ENCODE data around the gene ANKMY1. TPM values are rescaled to one million over a fixed set of nuclear protein-coding genes. Genes with fewer than 3 reads are reported as not detected.

ANKMY1 gene
- total RNA-seq, 4 donors from 2014 or later = 7.0 to 12.0 (median 8.9) TPM

DNA sequence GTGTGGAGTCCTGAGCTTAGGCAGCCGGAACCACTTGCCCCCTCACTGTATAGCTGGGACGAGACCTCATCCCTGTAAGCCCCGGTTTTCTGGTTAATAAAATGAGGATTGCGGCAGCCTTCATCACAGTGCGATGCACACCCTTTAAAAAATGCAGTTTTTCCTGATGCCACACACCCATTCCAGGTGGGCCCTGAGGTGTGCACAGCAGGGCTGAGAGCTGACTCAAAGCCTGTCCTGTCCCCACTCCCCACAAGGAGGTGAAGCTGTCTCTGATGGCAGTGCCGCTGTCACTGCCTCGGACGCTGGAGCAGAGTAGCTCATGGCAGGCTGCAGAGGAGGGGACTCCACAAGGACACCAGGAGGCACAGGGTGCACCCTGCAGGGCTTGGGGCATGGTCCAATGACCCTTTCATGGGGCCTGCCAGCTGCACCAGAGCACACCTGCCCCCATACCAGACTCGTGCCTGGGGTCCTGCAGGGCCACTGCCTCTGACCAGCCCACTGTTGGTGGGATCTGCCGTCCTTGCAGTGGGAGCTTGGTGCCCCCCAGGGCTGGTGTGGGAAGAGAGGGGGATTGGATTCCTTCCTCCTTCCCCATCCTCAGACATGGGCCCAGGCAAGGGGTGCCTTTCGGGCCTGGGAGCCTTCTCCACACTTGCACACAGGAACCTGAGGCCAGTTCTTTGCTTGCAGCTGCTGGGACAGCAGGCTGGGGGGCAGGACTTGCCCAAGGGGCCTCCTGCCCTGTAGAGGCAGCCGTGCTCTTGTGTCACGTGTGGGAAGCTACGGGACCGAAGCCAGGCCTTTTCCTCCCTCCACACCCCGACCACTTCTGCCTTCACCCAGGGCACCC lies 99.5 kb downstream of the ANKMY1 start:
- Histone ChIP-seq H3K27ac (no peak overlapping the region), H3K4me1 (peaks cover 0 to 35% (median 17%) of the 10 kb centered on the region in 3 donors), H3K36me3 (peaks cover 0 to 43% of the 10 kb centered on the region in 2 donors), H3K27me3 (peaks cover 13% of the 10 kb centered on the region), H3K9me3 (no peaks in the 10 kb centered on the region), H3K4me3 (no peak overlapping the region)
- 70 to 90% methylated on average over 2 to 4 of the region's 16 CpGs for WGBS, 2 donors (ENCODE audit: low coverage in 1 of 2)
- no peak for TF ChIP-seq EP300 (IDR thresholded peaks at IDR 0.05)
- TF ChIP-seq, protein P1, sequence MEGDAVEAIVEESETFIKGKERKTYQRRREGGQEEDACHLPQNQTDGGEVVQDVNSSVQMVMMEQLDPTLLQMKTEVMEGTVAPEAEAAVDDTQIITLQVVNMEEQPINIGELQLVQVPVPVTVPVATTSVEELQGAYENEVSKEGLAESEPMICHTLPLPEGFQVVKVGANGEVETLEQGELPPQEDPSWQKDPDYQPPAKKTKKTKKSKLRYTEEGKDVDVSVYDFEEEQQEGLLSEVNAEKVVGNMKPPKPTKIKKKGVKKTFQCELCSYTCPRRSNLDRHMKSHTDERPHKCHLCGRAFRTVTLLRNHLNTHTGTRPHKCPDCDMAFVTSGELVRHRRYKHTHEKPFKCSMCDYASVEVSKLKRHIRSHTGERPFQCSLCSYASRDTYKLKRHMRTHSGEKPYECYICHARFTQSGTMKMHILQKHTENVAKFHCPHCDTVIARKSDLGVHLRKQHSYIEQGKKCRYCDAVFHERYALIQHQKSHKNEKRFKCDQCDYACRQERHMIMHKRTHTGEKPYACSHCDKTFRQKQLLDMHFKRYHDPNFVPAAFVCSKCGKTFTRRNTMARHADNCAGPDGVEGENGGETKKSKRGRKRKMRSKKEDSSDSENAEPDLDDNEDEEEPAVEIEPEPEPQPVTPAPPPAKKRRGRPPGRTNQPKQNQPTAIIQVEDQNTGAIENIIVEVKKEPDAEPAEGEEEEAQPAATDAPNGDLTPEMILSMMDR (IDR thresholded peaks at IDR 0.05) = no peak
- no peak for TF ChIP-seq POLR2AphosphoS5 (IDR thresholded peaks at IDR 0.05)
- TF ChIP-seq POLR2A (IDR thresholded peaks at IDR 0.05) = no peak
- ATAC-seq = no peak

DNA sequence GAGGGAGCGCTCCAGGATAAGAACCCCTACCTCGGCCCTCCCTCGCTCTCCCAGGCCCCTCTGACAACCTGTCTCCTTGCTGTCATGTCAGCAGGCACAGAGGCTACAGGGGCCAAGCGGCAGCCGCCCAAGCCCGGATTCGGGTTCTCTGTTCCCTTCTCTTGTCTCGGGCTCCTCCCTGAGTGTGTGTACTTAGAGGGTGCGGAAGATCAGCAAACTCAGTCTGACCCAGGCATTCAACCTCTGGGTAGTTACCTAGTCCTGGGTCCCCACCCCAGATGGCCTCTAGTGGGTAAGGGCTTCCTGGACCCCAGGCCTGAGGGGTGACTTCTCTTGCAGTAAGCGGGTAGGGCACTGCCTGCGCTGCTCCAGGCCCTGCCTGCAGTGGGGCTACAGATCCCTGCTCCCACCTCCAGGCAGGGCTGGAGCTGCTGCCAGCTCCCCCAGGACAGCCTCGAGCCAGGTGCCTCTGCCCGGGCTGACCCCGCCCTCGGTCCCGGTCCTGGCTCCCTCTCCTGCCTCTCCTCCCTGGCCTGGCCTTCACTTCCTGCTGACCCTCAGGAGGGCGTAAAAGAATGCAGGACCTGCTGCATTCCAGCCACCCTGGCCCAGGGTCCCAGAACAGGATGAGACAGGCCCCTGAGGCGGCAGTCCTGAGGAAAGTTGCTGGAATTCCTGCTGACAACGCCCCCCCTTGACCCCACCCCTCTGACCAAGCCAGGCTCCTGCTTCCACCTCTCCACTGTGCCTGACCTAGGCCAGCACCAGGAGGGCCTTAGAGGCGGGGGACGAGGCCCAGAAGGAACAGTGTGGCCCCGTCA lies 100.4 kb downstream of the ANKMY1 start:
- peaks cover 0 to 39% (median 17%) of the 10 kb centered on the region in 3 donors for H3K4me1 ChIP-seq

DNA sequence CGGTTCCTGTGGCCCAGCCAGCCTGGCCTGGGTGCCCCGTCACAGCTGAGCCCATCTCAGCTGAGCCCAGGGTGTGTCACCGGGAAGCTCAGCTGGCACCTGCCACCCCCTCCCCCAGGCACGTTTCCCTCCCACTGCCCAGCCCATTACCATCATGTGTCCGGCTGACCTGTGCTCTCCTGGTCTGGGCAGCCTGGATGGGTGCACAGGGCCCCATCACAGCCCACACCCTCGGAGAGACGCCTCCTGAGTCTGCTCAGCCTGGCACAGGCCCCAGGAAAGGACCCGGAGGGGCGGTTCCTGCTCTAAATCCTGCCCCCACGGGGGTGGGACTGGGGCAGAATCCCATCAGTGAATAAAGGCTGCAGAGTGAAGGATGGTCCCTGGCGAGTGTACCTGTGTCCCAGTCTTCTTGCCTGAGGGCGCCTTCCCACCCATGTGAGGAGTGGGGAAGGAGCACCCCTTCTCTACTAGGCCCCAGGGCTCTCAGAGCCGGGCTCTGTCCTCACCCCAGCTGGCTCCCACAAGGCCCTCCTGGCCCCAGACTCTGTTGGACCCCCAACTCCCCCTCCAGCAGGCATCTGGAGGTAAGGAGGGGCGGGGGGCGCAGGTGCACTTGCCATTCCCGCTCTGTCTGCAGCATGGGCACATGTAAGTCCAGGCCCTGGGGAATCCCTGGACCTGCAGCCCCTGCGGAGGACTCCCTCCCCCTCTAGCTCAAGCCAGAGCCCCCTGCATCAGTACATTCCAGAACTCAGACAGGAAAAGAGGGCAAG lies 101.2 kb downstream of the ANKMY1 start:
- Histone ChIP-seq H3K27ac (peak overlapping the region in 2 of 4 donors; percentile 17 to 26), H3K36me3 (peaks cover 0 to 26% of the 10 kb centered on the region in 2 donors), H3K9me3 (no peaks in the 10 kb centered on the region), H3K27me3 (peaks cover 17% of the 10 kb centered on the region), H3K4me1 (peaks cover 0 to 47% (median 24%) of the 10 kb centered on the region in 3 donors), H3K4me3 (no peak overlapping the region)
- ATAC-seq = no peak
- TF ChIP-seq, protein P1 (IDR thresholded peaks at IDR 0.05) = no peak
- TF ChIP-seq POLR2AphosphoS5 (IDR thresholded peaks at IDR 0.05) = no peak
- TF ChIP-seq EP300 (IDR thresholded peaks at IDR 0.05) = no peak
- no peak for TF ChIP-seq POLR2A (IDR thresholded peaks at IDR 0.05)
- 60% methylated on average over 1 of the region's 17 CpGs; no CpG with 5 or more reads in 1 of the 2 donors for WGBS, 2 donors (ENCODE audit: low coverage in 1 of 2)

More for the DNA sequence above, 100.4 kb downstream of the ANKMY1 start:
- Histone ChIP-seq H3K9me3 (no peaks in the 10 kb centered on the region), H3K27me3 (peaks cover 13% of the 10 kb centered on the region), H3K36me3 (peaks cover 0 to 34% of the 10 kb centered on the region in 2 donors), H3K27ac (no peak overlapping the region), H3K4me3 (no peak overlapping the region)
- no CpG with 5 or more reads among the region's 22 CpGs for WGBS, 2 donors (ENCODE audit: low coverage in 1 of 2)
- TF ChIP-seq, protein P1 (IDR thresholded peaks at IDR 0.05) = no peak
- TF ChIP-seq POLR2A (IDR thresholded peaks at IDR 0.05) (no peak), POLR2AphosphoS5 (IDR thresholded peaks at IDR 0.05) (no peak), EP300 (IDR thresholded peaks at IDR 0.05) (no peak)
- ATAC-seq = no peak

DNA sequence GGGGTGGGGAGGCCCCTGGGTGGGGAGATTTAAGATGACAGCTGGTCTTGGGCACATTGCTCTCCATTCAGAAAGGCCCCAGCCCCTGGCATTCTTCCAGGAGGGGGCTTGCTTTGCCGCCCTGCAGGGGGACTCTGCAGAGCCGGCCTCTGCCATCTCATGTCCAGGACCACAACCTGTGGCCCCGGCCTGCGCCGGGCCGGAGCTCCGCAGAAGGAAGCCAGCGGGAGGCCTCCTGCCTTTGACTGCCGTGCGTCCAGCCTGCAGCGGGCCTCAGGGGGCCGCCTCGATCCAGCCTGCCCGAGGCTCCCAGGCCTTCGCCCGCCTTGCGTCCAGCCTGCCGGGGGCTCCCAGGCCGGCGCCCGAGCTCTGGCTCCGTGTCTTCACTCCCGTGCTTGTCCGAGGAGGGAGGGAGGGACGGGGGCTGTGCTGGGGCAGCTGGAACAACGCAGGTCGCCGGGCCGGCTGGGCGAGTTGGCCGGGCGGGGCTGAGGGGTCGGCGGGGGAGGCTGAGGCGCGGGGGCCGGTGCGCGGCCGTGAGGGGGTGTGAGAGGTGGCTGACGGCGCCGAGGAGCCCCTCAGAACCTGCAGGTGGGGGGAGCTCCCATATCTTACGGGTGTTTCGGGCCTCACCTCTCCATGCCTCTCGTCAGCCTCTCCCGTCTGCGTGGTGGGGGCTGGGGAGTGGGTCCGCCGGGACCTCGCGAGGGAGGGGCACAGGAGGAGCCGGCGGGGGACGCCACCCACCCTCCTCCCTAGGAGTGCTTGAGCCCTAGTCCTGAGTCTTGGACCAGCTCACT lies 101.9 kb downstream of the ANKMY1 start:
- TF ChIP-seq, protein P1 (IDR thresholded peaks at IDR 0.05) = no peak
- TF ChIP-seq EP300 (IDR thresholded peaks at IDR 0.05) = no peak
- Histone ChIP-seq H3K27ac (peak overlapping the region in 2 of 4 donors; percentile 17 to 26), H3K4me3 (peak overlapping the region in 1 of 2 donors; percentile 28), H3K27me3 (peaks cover 17% of the 10 kb centered on the region), H3K4me1 (peaks cover 0 to 55% (median 26%) of the 10 kb centered on the region in 3 donors), H3K9me3 (no peaks in the 10 kb centered on the region), H3K36me3 (peaks cover 0 to 19% of the 10 kb centered on the region in 2 donors)
- WGBS, 2 donors (ENCODE audit: low coverage in 1 of 2) = no CpG with 5 or more reads among the region's 55 CpGs
- no peak for ATAC-seq
